ENCODE data around the gene SPPL2B. TPM values are rescaled to one million over a fixed set of nuclear protein-coding genes. Genes with fewer than 3 reads are reported as not detected.

The SPPL2B gene
- total and polyA plus RNA-seq, 12 donors: 17.8 to 69.7 (median 21.2) TPM

GRCh38 chr19:2317300-2317699, 11.2 kb upstream of the SPPL2B start:
- Histone ChIP-seq H3K27me3 (peaks cover 0 to 14% (median 12%) of the 10 kb centered on the region in 7 donors), H3K36me3 (peaks cover 0 to 13% (median 0%) of the 10 kb centered on the region in 9 donors), H3K27ac (no peak overlapping the region), H3K9me3 (peaks cover 0 to 14% (median 6%) of the 10 kb centered on the region in 11 donors), H3K4me3 (no peak overlapping the region), H3K4me1 (peaks cover 0 to 22% (median 6%) of the 10 kb centered on the region in 9 donors)
- intact Hi-C loops (cut with DNase I): loop anchor here in 9 of 10 donors (2.0 to 10.0 kb wide), 7 partner anchors 40 to 165 kb away; partner anchors contain the start of genes PLEKHJ1 (in 5 of the 9), SF3A2 (in 5 of the 9) and AP3D1 (in 1 of the 9)
- no peak for TF ChIP-seq CTCF (IDR thresholded peaks at IDR 0.05)
- ATAC-seq: no peak
- DNase-seq: no peak
- 94 to 96% methylated on average over 13 of the region's 13 CpGs for WGBS, 2 donors

DNA sequence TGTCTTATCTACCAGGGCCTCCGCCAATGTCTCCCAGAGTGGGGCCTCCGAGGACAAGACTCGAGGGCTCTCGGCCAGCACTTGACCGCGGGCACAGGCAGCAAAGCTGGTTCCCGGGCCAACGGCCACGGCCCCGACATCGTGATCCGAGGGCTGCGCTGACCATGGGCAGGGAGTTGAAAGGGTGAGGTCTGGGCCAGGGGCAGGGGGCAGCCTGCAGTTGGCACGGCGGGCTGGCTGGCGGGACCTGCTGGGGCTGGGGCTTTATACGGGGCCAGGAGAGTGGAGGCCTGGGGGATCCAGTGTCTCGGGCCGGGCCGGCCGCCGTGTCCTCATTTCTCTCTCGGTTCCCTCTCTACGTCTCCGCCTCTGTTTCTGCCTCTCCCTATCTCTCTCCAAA, 10.7 kb upstream of the SPPL2B start:
- Histone ChIP-seq H3K9me3 (peaks cover 0 to 14% (median 6%) of the 10 kb centered on the region in 11 donors), H3K4me1 (peaks cover 0 to 22% (median 6%) of the 10 kb centered on the region in 9 donors), H3K27ac (no peak overlapping the region), H3K4me3 (no peak overlapping the region), H3K27me3 (peaks cover 0 to 9% (median 8%) of the 10 kb centered on the region in 7 donors), H3K36me3 (peaks cover 0 to 17% (median 0%) of the 10 kb centered on the region in 9 donors)
- TF ChIP-seq CTCF (IDR thresholded peaks at IDR 0.05): no peak
- DNase-seq: no peak
- intact Hi-C loops (cut with DNase I): loop anchor here in 9 of 10 donors (2.0 to 10.0 kb wide), 7 partner anchors 40 to 165 kb away; partner anchors contain the start of genes PLEKHJ1 (in 5 of the 9), SF3A2 (in 5 of the 9) and AP3D1 (in 1 of the 9)
- 86 to 87% methylated on average over 25 of the region's 25 CpGs for WGBS, 2 donors
- ATAC-seq: no peak

DNA sequence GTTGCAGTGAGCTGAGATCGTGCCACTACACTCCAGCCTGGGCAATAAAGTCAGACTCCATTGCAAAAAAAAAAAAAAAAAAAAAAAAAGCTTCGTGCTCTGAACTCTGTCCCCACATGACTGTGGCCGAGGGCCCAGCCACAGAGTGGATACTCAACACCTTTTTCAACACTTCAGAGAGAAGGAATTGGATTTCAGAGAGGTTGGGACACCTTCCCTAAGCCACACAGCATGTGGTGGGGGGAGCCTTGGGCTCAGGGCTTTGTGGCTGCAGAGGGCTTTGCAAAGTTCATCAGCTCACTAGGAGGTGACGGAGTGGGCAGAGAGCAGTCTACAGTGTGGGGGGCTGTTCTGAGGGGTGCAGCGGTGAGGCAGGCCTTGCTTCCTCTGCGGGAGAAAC, 9.6 kb upstream of the SPPL2B start:
- Histone ChIP-seq H3K4me3 (no peak overlapping the region), H3K36me3 (peaks cover 0 to 29% (median 0%) of the 10 kb centered on the region in 9 donors), H3K27ac (no peak overlapping the region), H3K4me1 (peaks cover 0 to 22% (median 6%) of the 10 kb centered on the region in 9 donors), H3K27me3 (no peaks in the 10 kb centered on the region), H3K9me3 (peaks cover 0 to 14% (median 6%) of the 10 kb centered on the region in 11 donors)
- TF ChIP-seq CTCF (IDR thresholded peaks at IDR 0.05): no peak
- ATAC-seq (no peak), DNase-seq (no peak)
- 65 to 73% methylated on average over 6 of the region's 6 CpGs for WGBS, 2 donors
- intact Hi-C loops (cut with DNase I): loop anchor here in 8 of 10 donors (5.0 to 10.0 kb wide), 5 partner anchors 42 to 167 kb away; partner anchors contain the start of genes PLEKHJ1 (in 5 of the 8), SF3A2 (in 5 of the 8) and AP3D1 (in 1 of the 8)

- peaks cover 0 to 35% (median 0%) of the 10 kb centered on the region in 9 donors for H3K36me3 ChIP-seq
- H3K4me3 ChIP-seq: no peak overlapping the region
- peaks cover 0 to 22% (median 6%) of the 10 kb centered on the region in 9 donors for H3K4me1 ChIP-seq
- intact Hi-C loops (cut with DNase I): loop anchor here in 8 of 10 donors (5.0 to 10.0 kb wide), 5 partner anchors 42 to 167 kb away; partner anchors contain the start of genes PLEKHJ1 (in 5 of the 8), SF3A2 (in 5 of the 8) and AP3D1 (in 1 of the 8)
- WGBS, 2 donors: 90 to 92% methylated on average over 20 of the region's 20 CpGs
- no peak for TF ChIP-seq CTCF (IDR thresholded peaks at IDR 0.05)
- no peak overlapping the region for H3K27ac ChIP-seq
- ATAC-seq (no peak), DNase-seq (no peak)
- H3K9me3 ChIP-seq: peaks cover 0 to 13% (median 6%) of the 10 kb centered on the region in 11 donors
- H3K27me3 ChIP-seq: no peaks in the 10 kb centered on the region
These were observed 8.9 kb upstream of the SPPL2B start for GRCh38 chr19:2319551-2319950.
